HG02840 (cell line): ENCODE measurements around the gene POTEB.
"Not testable (repeated sequence)": the region's sequence is repeated elsewhere in the genome, so short reads cannot be mapped to it uniquely, and the experiment has no call there.

Experiments used
- ATAC-seq: cut with Tn5 transposase; IDR thresholded peaks from one replicate; pipeline ENCODE4 v1.9.1; 2021; ENCODE audit warnings: mild to moderate bottlenecking, moderate library complexity, moderate number of reproducible peaks; ENCODE audit not compliant: unreplicated experiment, low FRiP score

Gene POTEB

DNA sequence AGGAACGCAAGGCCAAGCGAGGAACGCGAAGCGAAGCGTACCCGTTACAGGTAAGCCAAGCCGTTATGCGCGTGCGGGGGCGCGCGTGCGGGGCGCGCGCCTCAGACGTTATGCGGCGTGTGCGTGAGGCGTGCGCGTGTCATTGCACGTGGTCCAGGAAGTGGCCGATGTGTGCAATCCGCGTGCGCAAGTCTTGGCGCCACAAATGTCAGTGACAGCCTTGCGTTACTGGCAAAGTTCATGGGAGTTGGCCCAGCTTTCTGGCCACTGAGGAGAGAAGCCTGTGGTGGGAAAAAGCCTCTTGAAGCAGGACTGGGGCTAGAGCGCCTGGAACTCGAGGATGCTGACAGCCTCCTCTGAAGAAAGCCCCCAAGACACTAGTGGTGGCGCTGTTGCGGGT lies at the start of gene POTEB:
Gene POTEB, minus strand, starts transcription at position 101 of the 400 bp plus-strand sequence. CDS start 489 bp downstream, outside the sequence.
- not testable (repeated sequence) for ATAC-seq

DNA sequence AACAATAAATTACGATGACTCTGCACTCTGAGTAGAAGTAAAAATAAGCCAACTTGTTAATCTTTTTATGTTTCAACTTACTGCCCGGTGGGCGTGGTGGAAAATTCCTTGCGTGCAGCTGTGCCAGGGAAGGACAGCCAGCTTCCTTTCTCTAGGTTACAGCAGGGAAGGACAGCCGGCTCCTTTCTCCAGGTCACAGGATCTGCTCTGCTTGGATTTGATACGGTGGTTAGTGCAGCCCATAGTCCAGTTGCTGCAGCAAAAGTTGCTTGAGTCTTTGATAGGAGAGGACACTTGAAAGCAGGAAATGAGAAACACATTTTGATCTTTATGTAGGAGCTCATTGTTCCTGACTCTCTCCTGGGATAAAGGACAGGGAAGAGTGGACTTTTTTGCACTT lies 13.4 kb upstream of the POTEB start:
- ATAC-seq = not testable (repeated sequence)

DNA sequence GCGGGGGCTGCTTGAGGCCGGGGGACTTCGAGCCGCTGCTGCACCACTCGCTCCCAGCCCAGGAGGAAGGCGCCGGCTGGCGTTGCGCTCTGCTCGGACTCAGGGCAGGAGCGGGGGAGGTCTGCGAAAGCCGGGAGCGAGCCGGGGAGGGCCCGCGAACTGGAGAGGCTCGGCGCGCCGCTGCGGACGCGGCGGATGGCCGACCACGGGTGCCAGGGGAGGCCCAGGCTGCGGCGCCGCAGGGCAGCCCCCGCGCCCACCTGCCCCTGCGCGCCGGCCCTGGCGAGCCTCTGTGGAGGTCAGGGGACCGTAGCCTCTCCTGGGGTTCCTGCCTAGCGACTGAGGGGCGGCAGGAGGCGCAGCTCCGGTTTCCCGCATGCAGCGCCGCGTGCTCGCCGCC lies 12.0 kb upstream of the POTEB start:
- ATAC-seq = not testable (repeated sequence)

DNA sequence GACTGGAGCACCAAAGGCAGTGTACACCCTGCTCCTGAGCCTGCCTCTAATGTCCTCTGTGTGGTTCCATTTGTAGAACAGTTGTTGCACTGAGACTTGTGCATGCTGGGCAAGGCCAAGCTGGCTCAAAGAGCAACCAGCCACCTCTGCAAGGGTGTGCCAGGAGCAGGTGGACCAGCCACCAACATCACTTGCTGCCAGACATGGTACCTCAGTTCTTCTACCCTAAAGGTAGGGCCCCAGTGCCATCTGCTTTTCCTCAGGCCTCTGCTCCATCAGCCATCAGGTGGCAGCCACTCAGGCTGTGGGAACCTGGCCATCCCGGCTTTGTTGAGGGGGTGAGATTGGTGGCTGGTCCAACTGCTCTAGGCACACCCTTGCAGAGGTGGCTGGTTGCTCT lies 38.7 kb downstream of the POTEB start:
- ATAC-seq = not testable (repeated sequence)
